ENCODE measurements around the gene RAB11FIP4.
"Not testable (repeated sequence)": the region's sequence is repeated elsewhere in the genome, so short reads cannot be mapped to it uniquely, and the experiment has no call there.

The RAB11FIP4 gene, protein sequence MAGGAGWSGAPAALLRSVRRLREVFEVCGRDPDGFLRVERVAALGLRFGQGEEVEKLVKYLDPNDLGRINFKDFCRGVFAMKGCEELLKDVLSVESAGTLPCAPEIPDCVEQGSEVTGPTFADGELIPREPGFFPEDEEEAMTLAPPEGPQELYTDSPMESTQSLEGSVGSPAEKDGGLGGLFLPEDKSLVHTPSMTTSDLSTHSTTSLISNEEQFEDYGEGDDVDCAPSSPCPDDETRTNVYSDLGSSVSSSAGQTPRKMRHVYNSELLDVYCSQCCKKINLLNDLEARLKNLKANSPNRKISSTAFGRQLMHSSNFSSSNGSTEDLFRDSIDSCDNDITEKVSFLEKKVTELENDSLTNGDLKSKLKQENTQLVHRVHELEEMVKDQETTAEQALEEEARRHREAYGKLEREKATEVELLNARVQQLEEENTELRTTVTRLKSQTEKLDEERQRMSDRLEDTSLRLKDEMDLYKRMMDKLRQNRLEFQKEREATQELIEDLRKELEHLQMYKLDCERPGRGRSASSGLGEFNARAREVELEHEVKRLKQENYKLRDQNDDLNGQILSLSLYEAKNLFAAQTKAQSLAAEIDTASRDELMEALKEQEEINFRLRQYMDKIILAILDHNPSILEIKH

DNA sequence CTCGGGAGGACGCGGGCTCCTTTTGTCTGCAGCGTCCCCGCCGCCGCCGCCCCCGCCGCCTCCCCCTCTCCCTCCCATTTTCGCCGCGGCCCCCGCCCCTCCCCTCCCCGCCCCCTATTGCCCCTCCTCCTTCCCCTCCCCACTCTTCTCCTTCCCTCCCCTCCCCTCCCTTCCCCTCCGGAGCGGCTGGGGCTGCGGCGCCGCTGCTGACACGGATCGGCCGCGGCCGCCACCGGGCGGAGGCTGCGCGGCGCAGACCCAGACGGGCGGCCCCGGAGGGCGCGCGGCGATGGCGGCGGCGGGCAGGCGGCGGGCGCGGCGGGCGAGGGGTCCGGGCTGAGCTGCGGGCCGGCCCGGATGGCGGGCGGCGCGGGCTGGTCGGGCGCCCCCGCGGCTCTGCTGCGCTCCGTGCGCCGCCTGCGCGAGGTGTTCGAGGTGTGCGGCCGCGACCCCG, at the start of gene RAB11FIP4:
Gene RAB11FIP4 (plus strand): TSS at position 180 of the 454 bp plus-strand sequence. CDS start 178 bp downstream, at position 358.
- no peaks in the 10 kb centered on the region for H3K9me3 ChIP-seq (ENCODE audit: control insufficient read depth, low read length)
- no peak within 1 kb of the TSS for H3K4me3 ChIP-seq (ENCODE audit: low read depth, low read length)
- H3K27ac ChIP-seq = peak within 1 kb of the TSS; percentile 80
- peaks cover 3% of the 10 kb centered on the region for H3K79me2 ChIP-seq
- no peak within 1 kb of the TSS for H3K4me2 ChIP-seq (ENCODE audit: low read length)
- TF ChIP-seq CTCF (IDR thresholded peaks at IDR 0.05) = no peak
- peak within 1 kb of the TSS; percentile 91 for H2AFZ ChIP-seq
- peaks cover 3% of the 10 kb centered on the region for H3K27me3 ChIP-seq (ENCODE audit: control insufficient read depth, insufficient read depth, low read length)
- no peak within 1 kb of the TSS for H3K9ac ChIP-seq
- H3K4me1 ChIP-seq = peaks cover 12% of the 10 kb centered on the region
- H3K36me3 ChIP-seq (ENCODE audit: control insufficient read depth, insufficient read depth, low read length) = no peaks in the 10 kb centered on the region

DNA sequence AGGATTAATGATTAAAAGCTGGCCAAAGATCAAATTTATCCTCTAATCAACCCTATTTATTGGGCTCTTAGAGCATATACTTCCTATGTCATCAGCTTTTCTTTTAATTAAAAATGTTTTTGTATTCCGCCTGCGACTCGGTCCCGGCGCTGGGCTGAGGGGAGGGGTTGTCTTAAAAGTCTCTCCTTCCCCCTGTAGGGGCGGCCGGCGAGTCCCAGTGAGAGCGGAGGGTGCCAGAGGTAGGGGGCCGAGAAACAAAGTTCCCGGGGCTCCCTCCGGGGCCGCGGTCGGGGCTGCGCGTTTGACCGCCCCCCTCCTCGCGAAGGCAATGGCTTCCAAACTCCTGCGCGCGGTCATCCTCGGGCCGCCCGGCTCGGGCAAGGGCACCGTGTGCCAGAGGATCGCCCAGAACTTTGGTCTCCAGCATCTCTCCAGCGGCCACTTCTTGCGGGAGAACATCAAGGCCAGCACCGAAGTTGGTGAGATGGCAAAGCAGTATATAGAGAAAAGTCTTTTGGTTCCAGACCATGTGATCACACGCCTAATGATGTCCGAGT, 46.2 kb upstream of the RAB11FIP4 start:
- not testable (repeated sequence) for H3K4me3 ChIP-seq (ENCODE audit: low read depth, low read length); H3K4me2 ChIP-seq (ENCODE audit: low read length); H3K36me3 ChIP-seq (ENCODE audit: control insufficient read depth, insufficient read depth, low read length)

GRCh38 chr17:31349454-31349853, 42.0 kb upstream of the RAB11FIP4 start:
- Histone ChIP-seq H3K27ac (peak overlapping the region; percentile 2), H3K79me2 (no peaks in the 10 kb centered on the region), H3K4me1 (no peaks in the 10 kb centered on the region), H2AFZ (no peak overlapping the region), H3K27me3 (ENCODE audit: control insufficient read depth, insufficient read depth, low read length) (no peaks in the 10 kb centered on the region), H3K4me2 (ENCODE audit: low read length) (no peak overlapping the region), H3K36me3 (ENCODE audit: control insufficient read depth, insufficient read depth, low read length) (no peaks in the 10 kb centered on the region), H3K9ac (no peak overlapping the region), H3K4me3 (ENCODE audit: low read depth, low read length) (no peak overlapping the region), H3K9me3 (ENCODE audit: control insufficient read depth, low read length) (no peaks in the 10 kb centered on the region)
- no peak for TF ChIP-seq CTCF (IDR thresholded peaks at IDR 0.05)

More for the DNA sequence above, 46.2 kb upstream of the RAB11FIP4 start:
- H3K27me3 ChIP-seq (ENCODE audit: control insufficient read depth, insufficient read depth, low read length); H3K4me1 ChIP-seq; H3K27ac ChIP-seq; H3K9ac ChIP-seq; H2AFZ ChIP-seq; H3K9me3 ChIP-seq (ENCODE audit: control insufficient read depth, low read length); H3K79me2 ChIP-seq: not testable (repeated sequence)

DNA sequence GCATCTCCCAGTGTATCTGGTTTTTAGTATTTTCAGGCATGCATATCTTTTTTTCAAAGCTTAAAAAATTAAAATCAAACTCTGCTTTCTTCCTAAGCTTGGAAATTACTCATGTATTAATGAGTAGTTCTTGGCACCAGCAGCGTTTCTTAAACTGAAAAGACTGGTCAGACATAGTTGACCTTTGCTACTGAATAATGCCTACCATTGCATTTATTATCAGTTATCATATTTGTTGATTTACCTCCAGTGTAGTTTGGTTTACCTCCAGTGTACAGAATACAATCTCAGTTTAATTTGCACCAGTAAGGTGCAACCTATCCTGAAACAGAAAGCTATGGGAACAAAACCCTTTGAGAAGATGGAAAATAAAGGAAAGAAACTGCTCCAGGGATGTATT, 35.5 kb upstream of the RAB11FIP4 start:
- no peaks in the 10 kb centered on the region for H3K79me2 ChIP-seq
- no peak overlapping the region for H3K27ac ChIP-seq
- no peak overlapping the region for H3K9ac ChIP-seq
- H2AFZ ChIP-seq = no peak overlapping the region
- no peaks in the 10 kb centered on the region for H3K4me1 ChIP-seq
- H3K9me3 ChIP-seq (ENCODE audit: control insufficient read depth, low read length) = no peaks in the 10 kb centered on the region
- H3K36me3 ChIP-seq (ENCODE audit: control insufficient read depth, insufficient read depth, low read length) = no peaks in the 10 kb centered on the region
- H3K4me2 ChIP-seq (ENCODE audit: low read length) = no peak overlapping the region
- H3K27me3 ChIP-seq (ENCODE audit: control insufficient read depth, insufficient read depth, low read length) = no peaks in the 10 kb centered on the region
- no peak overlapping the region for H3K4me3 ChIP-seq (ENCODE audit: low read depth, low read length)
- TF ChIP-seq CTCF (IDR thresholded peaks at IDR 0.05) = no peak

DNA sequence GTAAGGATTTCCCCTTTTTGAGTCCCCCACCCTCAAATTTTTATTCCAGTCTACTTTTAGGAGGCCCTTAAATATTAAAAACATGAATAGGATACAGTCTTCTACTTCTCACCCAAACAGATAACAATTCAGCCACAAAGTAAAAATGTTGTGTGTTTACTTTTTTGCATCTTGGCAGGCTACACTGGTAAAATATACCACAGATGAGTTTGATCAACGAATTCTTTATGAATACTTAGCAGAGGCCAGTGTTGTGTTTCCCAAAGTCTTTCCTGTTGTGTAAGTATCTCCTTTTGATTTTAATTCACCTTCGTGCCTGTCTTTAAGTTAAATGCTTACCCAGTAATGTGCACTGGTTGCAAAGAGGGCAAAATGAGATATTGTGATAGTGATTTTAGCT, 34.4 kb upstream of the RAB11FIP4 start:
- Histone ChIP-seq H2AFZ (no peak overlapping the region), H3K36me3 (ENCODE audit: control insufficient read depth, insufficient read depth, low read length) (no peaks in the 10 kb centered on the region), H3K4me3 (ENCODE audit: low read depth, low read length) (no peak overlapping the region), H3K4me2 (ENCODE audit: low read length) (no peak overlapping the region), H3K79me2 (no peaks in the 10 kb centered on the region), H3K9me3 (ENCODE audit: control insufficient read depth, low read length) (no peaks in the 10 kb centered on the region), H3K27me3 (ENCODE audit: control insufficient read depth, insufficient read depth, low read length) (no peaks in the 10 kb centered on the region), H3K9ac (no peak overlapping the region), H3K4me1 (no peaks in the 10 kb centered on the region), H3K27ac (no peak overlapping the region)
- no peak for TF ChIP-seq CTCF (IDR thresholded peaks at IDR 0.05)
